ENCODE results near the gene ANO3. TPM values are rescaled to one million over a fixed set of nuclear protein-coding genes. Genes with fewer than 3 reads are reported as not detected.

Gene ANO3
- total and polyA plus RNA-seq, 2 donors (not counting 3 experiments of a cell fraction or from before 2014, with no cell fraction given): not detected

DNA sequence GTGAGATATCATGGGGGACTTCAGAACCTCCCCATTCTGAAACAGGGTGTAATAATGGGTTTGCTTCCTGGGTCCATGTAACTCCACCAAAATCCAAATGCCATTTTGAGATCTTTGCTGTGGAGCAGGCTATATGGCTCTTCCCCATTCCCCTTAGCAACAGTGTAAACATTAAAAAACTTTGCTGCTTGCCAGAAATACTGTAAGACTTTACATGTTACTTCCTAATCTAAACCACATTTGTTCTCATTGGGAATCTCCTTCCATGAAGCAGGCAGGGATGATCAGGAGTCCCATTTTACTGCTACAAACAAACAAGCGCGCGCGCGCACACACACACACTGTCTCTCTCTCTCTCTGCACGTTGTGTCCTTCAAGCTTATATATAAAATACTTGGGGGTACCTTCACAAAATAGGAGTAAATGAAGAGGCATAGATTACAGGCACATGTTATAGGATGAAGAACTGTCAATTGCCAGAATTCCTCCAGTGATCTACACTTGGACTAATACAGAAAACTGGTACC lies 86.5 kb downstream of the ANO3 start:
- Histone ChIP-seq H4K20me1 (replicated peaks; ENCODE audit: control insufficient read depth, extremely low read depth, insufficient read depth, low read length) (no peaks in the 10 kb centered on the region), H2AFZ (ENCODE audit: low read depth, low read length) (no peak overlapping the region), H3K27ac (ENCODE audit: insufficient read depth, low read depth, low read length) (no peak overlapping the region), H3K36me3 (ENCODE audit: control insufficient read depth in 2 of 2, extremely low read depth in 1 of 2, insufficient read depth in 2 of 2, low read length in 2 of 2) (no peaks in the 10 kb centered on the region), H3K79me2 (ENCODE audit: control insufficient read depth, insufficient read depth, low read length) (no peaks in the 10 kb centered on the region), H3K4me1 (ENCODE audit: control insufficient read depth, extremely low read depth, insufficient read depth, low read length) (no peaks in the 10 kb centered on the region), H3K4me3 (replicated peaks in 1 of 3; ENCODE audit: insufficient read depth in 1 of 3, low read depth in 1 of 3, low read length in 3 of 3) (no peak overlapping the region), H3K9me1 (replicated peaks; ENCODE audit: control insufficient read depth, extremely low read depth, insufficient read depth, low read length) (no peaks in the 10 kb centered on the region), H3K9ac (replicated peaks; ENCODE audit: extremely low read depth, insufficient read depth, low read length) (no peak overlapping the region), H3K27me3 (ENCODE audit: control insufficient read depth in 2 of 2, insufficient read depth in 2 of 2, low read length in 2 of 2) (no peaks in the 10 kb centered on the region), H3K9me3 (replicated peaks; ENCODE audit: control insufficient read depth, insufficient read depth, low read length) (no peaks in the 10 kb centered on the region), H3K4me2 (ENCODE audit: insufficient read depth, low read length) (no peak overlapping the region)
- TF ChIP-seq POLR2AphosphoS5 (IDR thresholded peaks at IDR 0.05; ENCODE audit: insufficient read depth, low read depth, low read length): no peak
- TF ChIP-seq GATA2 (IDR thresholded peaks at IDR 0.05; ENCODE audit: insufficient read depth, insufficient read length, low read depth, low read length): no peak
- TF ChIP-seq FOS (IDR thresholded peaks at IDR 0.05; ENCODE audit: borderline replicate concordance, insufficient read depth, low read length): no peak
- TF ChIP-seq JUN (IDR thresholded peaks at IDR 0.05; ENCODE audit: borderline replicate concordance, insufficient read depth, insufficient read length, low read depth): no peak
- TF ChIP-seq, protein P1, sequence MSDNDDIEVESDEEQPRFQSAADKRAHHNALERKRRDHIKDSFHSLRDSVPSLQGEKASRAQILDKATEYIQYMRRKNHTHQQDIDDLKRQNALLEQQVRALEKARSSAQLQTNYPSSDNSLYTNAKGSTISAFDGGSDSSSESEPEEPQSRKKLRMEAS (IDR thresholded peaks at IDR 0.05; ENCODE audit: insufficient read depth, insufficient read length): no peak
- no peak for TF ChIP-seq MYC (IDR thresholded peaks at IDR 0.05; ENCODE audit: low read depth, low read length)
- no peak for TF ChIP-seq EZH2 (IDR thresholded peaks at IDR 0.05; ENCODE audit: borderline replicate concordance, low read depth, low read length, severe bottlenecking)
- no peak for TF ChIP-seq POLR2A (IDR thresholded peaks at IDR 0.05; ENCODE audit: low read depth, low read length)
- TF ChIP-seq, protein P2, sequence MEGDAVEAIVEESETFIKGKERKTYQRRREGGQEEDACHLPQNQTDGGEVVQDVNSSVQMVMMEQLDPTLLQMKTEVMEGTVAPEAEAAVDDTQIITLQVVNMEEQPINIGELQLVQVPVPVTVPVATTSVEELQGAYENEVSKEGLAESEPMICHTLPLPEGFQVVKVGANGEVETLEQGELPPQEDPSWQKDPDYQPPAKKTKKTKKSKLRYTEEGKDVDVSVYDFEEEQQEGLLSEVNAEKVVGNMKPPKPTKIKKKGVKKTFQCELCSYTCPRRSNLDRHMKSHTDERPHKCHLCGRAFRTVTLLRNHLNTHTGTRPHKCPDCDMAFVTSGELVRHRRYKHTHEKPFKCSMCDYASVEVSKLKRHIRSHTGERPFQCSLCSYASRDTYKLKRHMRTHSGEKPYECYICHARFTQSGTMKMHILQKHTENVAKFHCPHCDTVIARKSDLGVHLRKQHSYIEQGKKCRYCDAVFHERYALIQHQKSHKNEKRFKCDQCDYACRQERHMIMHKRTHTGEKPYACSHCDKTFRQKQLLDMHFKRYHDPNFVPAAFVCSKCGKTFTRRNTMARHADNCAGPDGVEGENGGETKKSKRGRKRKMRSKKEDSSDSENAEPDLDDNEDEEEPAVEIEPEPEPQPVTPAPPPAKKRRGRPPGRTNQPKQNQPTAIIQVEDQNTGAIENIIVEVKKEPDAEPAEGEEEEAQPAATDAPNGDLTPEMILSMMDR (IDR thresholded peaks at IDR 0.05; ENCODE audit: extremely low read depth in 1 of 2, insufficient read depth in 1 of 2, low read depth in 1 of 2, low read length in 2 of 2): no peak
- BruUV-seq (replicated peaks): no TSS peak
- intact Hi-C loops (cut with micrococcal nuclease): no loop called here
- dilution Hi-C loops (cut with MboI; ENCODE audit: extremely low pct_ligation_motif_present, low sequenced_read_pairs): no loop called here
- FAIRE-seq: no peak
- POLR2A ChIA-PET: no interaction called here
- CTCF ChIA-PET: no interaction called here
- DNase-seq (ENCODE audit: low read depth, low spot score): no peak

Data from endothelial cell of umbilical vein (primary cell).